Heart left ventricle (tissue), 16 donors: Measurements from ENCODE around the gene KIRREL3. TPM values are rescaled to one million over a fixed set of nuclear protein-coding genes. Genes with fewer than 3 reads are reported as not detected.

Experiments used
- ATAC-seq, 4 donors: fragments of 200-7000 bp; cut with Tn5 transposase; one replicate each; pipeline ENCODE4 v1.9.1; 2020 to 2022; ENCODE audit warnings: moderate library complexity in 4 of 4, mild to moderate bottlenecking in 3 of 4, moderate number of reproducible peaks in 1 of 4
- DNase-seq, 5 donors: peaks; one replicate each; pipeline ENCODE4 v3.0.0-alpha.2; 2020
- H3K27ac ChIP-seq, 12 donors: fragments of 200-600 bp; sonication (generic) in 4 of 12; one replicate each; pipeline versions ENCODE4 v1.5.0 to v1.8.0; 2016 to 2022; ENCODE audit warnings: mild to moderate bottlenecking in 2 of 12
- H3K27me3 ChIP-seq, 9 donors: fragments of 200-600 bp; sonication (generic) in 2 of 9; one replicate each; pipeline versions ENCODE4 v1.5.1 to v1.8.0; 2016 to 2022; ENCODE audit warnings: mild to moderate bottlenecking in 3 of 9
- H3K36me3 ChIP-seq, 9 donors: fragments of 200-600 bp; sonication (generic) in 2 of 9; one replicate each; pipeline versions ENCODE4 v1.5.0 to v1.8.0; 2018 to 2022; ENCODE audit warnings: mild to moderate bottlenecking in 2 of 9
- H3K4me1 ChIP-seq, 12 donors: fragments of 200-600 bp; sonication (generic) in 4 of 12; one replicate each; pipeline versions ENCODE4 v1.5.0 to v1.8.0; 2016 to 2022; ENCODE audit warnings: mild to moderate bottlenecking in 3 of 12
- H3K4me3 ChIP-seq, 12 donors: fragments of 200-600 bp; sonication (generic) in 4 of 12; one replicate each; pipeline versions ENCODE4 v1.5.0 to v1.8.0; 2017 to 2022; ENCODE audit warnings: mild to moderate bottlenecking in 9 of 12, moderate library complexity in 4 of 12
- H3K9me3 ChIP-seq, 12 donors: fragments of 200-600 bp; sonication (generic) in 4 of 12; one replicate each; pipeline versions ENCODE4 v1.5.0 to v1.8.0; 2016 to 2022; ENCODE audit warnings: mild to moderate bottlenecking in 1 of 12
- CTCF ChIP-seq, 12 donors: fragments of 200-600 bp; sonication (generic) in 4 of 12; IDR thresholded peaks; one replicate each; pipeline versions ENCODE4 v1.5.0 to v1.8.0; 2018 to 2022; ENCODE audit warnings: antibody characterized with exemption in 12 of 12, mild to moderate bottlenecking in 5 of 12
- POLR2A ChIP-seq, 2 donors: fragments of 450-650 bp; IDR thresholded peaks; one replicate each; pipeline ENCODE4 v1.6.1; 2017; ENCODE audit warnings: antibody characterized with exemption in 2 of 2, mild to moderate bottlenecking in 2 of 2, moderate library complexity in 2 of 2
- WGBS, 4 donors: extraction: QIAGEN DNeasy Blood & Tissue Kit in 2 of 4; methylation state at CpG; one replicate each; pipeline versions ENCODE4 v1.1.5 to v1.1.7; 2013 to 2018; 5-methylcytosine and 5-hydroxymethylcytosine counted together
- intact Hi-C, 10 donors: fragments of 100-400 bp; cut with DNase I; formaldehyde crosslinking; loops; one replicate each; pipeline versions ENCODE4 v1.11.1 to v1.14.2; 2022
- polyA plus RNA-seq, 2 donors: library from polyadenylated mRNA; stranded (reverse); fragments of 200-250 nt; gene quantifications; one replicate each; pipeline ENCODE4 v1.2.3, GENCODE V29; 2013
- total RNA-seq, 9 donors: library from RNA; depleted of rRNA in 2 of 9; stranded (reverse); fragments of >200 nt in 2 of 9; fragmentation: NEBNext Ultra II Directional in 3 of 9; extraction: Animal tissue kit (Norgen Biotek cat#: 25700) in 3 of 9; gene quantifications; one replicate each; pipeline versions ENCODE4 v1.1.0 to v1.2.4, GENCODE V29; 2016 to 2023
- donor health status: ischemic (EF 13 %, LVEDD 7.1; RV severe dilation, severe dysfunction).
- donor health status: healthy with polysubstance abuse.
- donor health status: DM: no; HTN: yes; CAD: no.
- donor health status: DM: no; HTN: no; CAD: no.
- donor health status: ischemic (EF 25% LVEDD 6.9; RV normal size, moderate dysfunction).
- donor health status: ischemic (EF 25% LVEDD 5.7; RV mildly dilated, moderate dysfunction).
- donor health status: healthy.
- donor health status: DM: yes; HTN: yes; CAD: no.
- donor health status: ischemic (EF 35%, LVEDD 5.7; RV mildly dilated, moderate dysfunction).
- donor health status: nonischemic (EF 11% LVEDD 7.7; RV severe dilation, severe dysfunction).
- donor health status: DM: yes; HTN: yes; CAD: no.
- donor health status: PGD.
- donor health status: ischemic (EF 29% LVEDD 5.4; RV normal size, mild dysfunction).
- donor health status: nonischemic (EF 23%, LVEDD 6.1; RV moderate dilation, normal function).

KIRREL3 gene
- total and polyA plus RNA-seq, 11 donors = 0.08 to 1.3 (median 0.27) TPM

GRCh38 chr11:126578021-126578420 is 422.5 kb downstream of the KIRREL3 start:
- WGBS, 4 donors = 32 to 40% (median 39%) methylated on average over 2 of the region's 2 CpGs

DNA sequence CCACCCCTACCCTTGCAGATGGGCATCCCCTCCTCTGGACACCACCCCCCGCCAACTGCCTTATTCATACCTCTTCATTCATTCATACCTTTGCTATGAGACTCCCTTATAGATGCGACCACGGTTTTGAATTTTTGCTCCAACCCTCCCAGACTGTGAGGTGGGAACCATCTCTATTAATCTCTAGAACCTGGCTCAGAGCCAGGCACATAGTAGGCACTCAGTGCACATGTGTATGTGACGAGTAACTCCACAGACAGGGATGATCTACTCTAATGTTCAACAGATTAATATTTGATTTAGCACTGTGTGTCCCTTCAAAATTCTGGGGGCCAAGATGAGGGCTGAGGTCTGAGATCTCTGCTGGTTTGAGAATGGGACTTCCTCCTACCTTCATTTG is 424.7 kb downstream of the KIRREL3 start:
- Histone ChIP-seq H3K4me3 (no peak overlapping the region), H3K4me1 (no peaks in the 10 kb centered on the region), H3K9me3 (no peaks in the 10 kb centered on the region), H3K27ac (no peak overlapping the region), H3K36me3 (no peaks in the 10 kb centered on the region), H3K27me3 (peaks cover 0 to 16% (median 0%) of the 10 kb centered on the region in 9 donors)
- no peak for TF ChIP-seq POLR2A (IDR thresholded peaks at IDR 0.05)
- no peak for TF ChIP-seq CTCF (IDR thresholded peaks at IDR 0.05)
- 83 to 86% (median 85%) methylated on average over 4 of the region's 4 CpGs for WGBS, 4 donors
- no peak for DNase-seq
- intact Hi-C loops = no loop called here
- no peak for ATAC-seq

More at GRCh38 chr11:126578021-126578420, 422.5 kb downstream of the KIRREL3 start:
- Histone ChIP-seq H3K4me1 (no peaks in the 10 kb centered on the region), H3K4me3 (no peak overlapping the region), H3K27ac (no peak overlapping the region), H3K9me3 (no peaks in the 10 kb centered on the region), H3K27me3 (peaks cover 0 to 9% (median 0%) of the 10 kb centered on the region in 9 donors), H3K36me3 (no peaks in the 10 kb centered on the region)
- no peak for DNase-seq
- TF ChIP-seq POLR2A (IDR thresholded peaks at IDR 0.05) (no peak), CTCF (IDR thresholded peaks at IDR 0.05) (no peak)
- no peak for ATAC-seq
- intact Hi-C loops = no loop called here

GRCh38 chr11:126573325-126573978 is 427.1 kb downstream of the KIRREL3 start:
- WGBS, 4 donors = 43 to 56% (median 52%) methylated on average over 11 of the region's 11 CpGs
- intact Hi-C loops = loop anchor here in 1 of 10 donors (5.0 kb wide), 1 partner anchor 249 kb away; no protein-coding TSS in a partner anchor
- ATAC-seq (no peak), DNase-seq (no peak)
- H3K4me1 ChIP-seq = no peaks in the 10 kb centered on the region
- H3K4me3 ChIP-seq = no peak overlapping the region
- H3K36me3 ChIP-seq = no peaks in the 10 kb centered on the region
- H3K27ac ChIP-seq = no peak overlapping the region
- TF ChIP-seq POLR2A (IDR thresholded peaks at IDR 0.05) (no peak), CTCF (IDR thresholded peaks at IDR 0.05) (peak in 1 of 12 donors; percentile 11)
- H3K9me3 ChIP-seq = no peaks in the 10 kb centered on the region
- H3K27me3 ChIP-seq = peaks cover 0 to 16% (median 0%) of the 10 kb centered on the region in 9 donors

- Histone ChIP-seq H3K27me3 (peaks cover 0 to 16% (median 0%) of the 10 kb centered on the region in 9 donors), H3K4me3 (no peak overlapping the region), H3K27ac (no peak overlapping the region), H3K9me3 (no peaks in the 10 kb centered on the region), H3K36me3 (no peaks in the 10 kb centered on the region), H3K4me1 (no peaks in the 10 kb centered on the region)
- no peak for TF ChIP-seq POLR2A (IDR thresholded peaks at IDR 0.05)
- no peak for TF ChIP-seq CTCF (IDR thresholded peaks at IDR 0.05)
- intact Hi-C loops = loop anchor here in 1 of 10 donors (5.0 kb wide), 1 partner anchor 252 kb away; no protein-coding TSS in a partner anchor
- WGBS, 4 donors = 69 to 72% (median 70%) methylated on average over 5 of the region's 5 CpGs
- DNase-seq (no peak), ATAC-seq (no peak)
Observed at GRCh38 chr11:126570489-126570888, 430.1 kb downstream of the KIRREL3 start.
